Transverse colon (tissue), 4 donors: ENCODE measurements around the gene STIM1. TPM values are rescaled to one million over a fixed set of nuclear protein-coding genes. Genes with fewer than 3 reads are reported as not detected.
"Not testable (repeated sequence)": the region's sequence is repeated elsewhere in the genome, so short reads cannot be mapped to it uniquely, and the experiment has no call there.

Experiments used
- DNase-seq: peaks from one replicate; pipeline ENCODE4 v3.0.0-alpha.2; 2019
- H3K27ac ChIP-seq, 4 donors: fragments of 200-600 bp; sonication (generic); 2 replicates each; pipeline ENCODE4 v1.5.1; 2016 to 2018; ENCODE audit warnings: inconsistent platforms in 4 of 4
- H3K27me3 ChIP-seq: fragments of 200-600 bp; sonication (generic); 2 replicates; pipeline ENCODE4 v1.5.1; 2017; ENCODE audit warnings: inconsistent platforms
- H3K36me3 ChIP-seq, 4 donors: fragments of 200-600 bp; sonication (generic); 2 replicates each; pipeline ENCODE4 v1.5.1; 2017 to 2019; ENCODE audit warnings: inconsistent platforms in 4 of 4
- H3K4me1 ChIP-seq, 4 donors: fragments of 200-600 bp; sonication (generic); 2 replicates each; pipeline ENCODE4 v1.5.1; 2017 to 2020; ENCODE audit warnings: inconsistent platforms in 4 of 4
- H3K4me3 ChIP-seq, 4 donors: fragments of 200-600 bp; sonication (generic); 1 replicate in 1 of 4; 2 replicates in 3 of 4; pipeline versions ENCODE4 v1.5.1 to v1.6.1; 2017 to 2019; ENCODE audit warnings: inconsistent platforms in 4 of 4
- H3K9me3 ChIP-seq, 2 donors: fragments of 200-600 bp; sonication (generic); 2 replicates each; pipeline ENCODE4 v1.5.1; 2017 to 2019; ENCODE audit warnings: inconsistent platforms in 2 of 2
- CTCF ChIP-seq, 5 experiments: fragments of 200-600 bp in 3 of 5; fragments of 450-650 bp in 2 of 5; sonication (generic) in 3 of 5; IDR thresholded peaks; 1 replicate in 2 of 5; 2 replicates in 3 of 5; pipeline ENCODE4 v1.5.1; 2016 to 2017; ENCODE audit warnings: antibody characterized with exemption in 5 of 5, inconsistent platforms in 3 of 5, mild to moderate bottlenecking in 2 of 5, moderate library complexity in 1 of 5
- EP300 ChIP-seq: sonication (generic); formaldehyde crosslinking; IDR thresholded peaks from one replicate; pipeline ENCODE4 v1.6.1; 2017; ENCODE audit warnings: antibody characterized with exemption, low read depth
- POLR2A ChIP-seq: fragments of 450-650 bp; IDR thresholded peaks from one replicate; pipeline ENCODE4 v1.6.1; 2016; ENCODE audit warnings: antibody characterized with exemption, mild to moderate bottlenecking, moderate library complexity
- POLR2AphosphoS5 ChIP-seq, 3 donors: sonication (generic); formaldehyde crosslinking; IDR thresholded peaks; one replicate each; pipeline ENCODE4 v1.6.1; 2016; ENCODE audit warnings: antibody characterized with exemption in 3 of 3
- WGBS, 2 donors: methylation state at CpG; one replicate each; pipeline ENCODE4 v1.1.5; 2018; ENCODE audit warnings: low coverage in 1 of 2; 5-methylcytosine and 5-hydroxymethylcytosine counted together
- in situ Hi-C, 4 donors: fragments of 200-750 bp; cut with MboI; loops; one replicate each; pipeline versions ENCODE4 v1.15.0 to v1.15.1; 2017; ENCODE audit warnings: low sequenced_read_pairs in 3 of 4, low pct_ligation_motif_present in 1 of 4, low pct_unique_long_range_greater_than_20kb in 1 of 4
- intact Hi-C: fragments of 100-400 bp; cut with DNase I; formaldehyde crosslinking; loops from one replicate; pipeline ENCODE4 v1.15.1; 2023; ENCODE audit warnings: low total_unique reads
- total RNA-seq, 4 donors: library from RNA; depleted of rRNA; stranded (reverse); fragments of >200 nt; gene quantifications; one replicate each; pipeline ENCODE4 v1.1.0, GENCODE V29; 2016

The STIM1 gene
- total RNA-seq, 4 donors from 2014 or later, result 41.2 to 79.3 (median 48.0) TPM

GRCh38 chr11:3859373-3859881 lies 4.0 kb downstream of the STIM1 start:
- H3K27ac ChIP-seq, result peak overlapping the region; percentile 6 to 57 (median 19)
- no peaks in the 10 kb centered on the region for H3K9me3 ChIP-seq
- WGBS, 2 donors, result 59 to 60% methylated on average over 2 to 4 of the region's 4 CpGs
- H3K4me3 ChIP-seq, result peak overlapping the region in 1 of 4 donors; percentile 85
- intact Hi-C loops, result no loop called here
- H3K4me1 ChIP-seq, result peaks cover 26 to 64% (median 54%) of the 10 kb centered on the region in 4 donors
- no peaks in the 10 kb centered on the region for H3K36me3 ChIP-seq
- no peaks in the 10 kb centered on the region for H3K27me3 ChIP-seq
- DNase-seq, result peak; percentile 54
- in situ Hi-C loops, result loop anchor here in 2 of 4 donors (10.0 to 25.0 kb wide), 3 partner anchors 103 to 215 kb away; no protein-coding TSS in a partner anchor
- no peak for TF ChIP-seq EP300
- TF ChIP-seq CTCF (IDR thresholded peaks at IDR 0.05), result no peak
- no peak for TF ChIP-seq POLR2AphosphoS5 (IDR thresholded peaks at IDR 0.05)
- no peak for TF ChIP-seq POLR2A

- Histone ChIP-seq H3K4me3 (no peak overlapping the region), H3K36me3 (no peaks in the 10 kb centered on the region), H3K4me1 (peaks cover 28 to 70% (median 56%) of the 10 kb centered on the region in 4 donors), H3K27me3 (no peaks in the 10 kb centered on the region), H3K27ac (peak overlapping the region in 3 of 4 donors; percentile 4 to 29 (median 16)), H3K9me3 (no peaks in the 10 kb centered on the region)
- 93 to 96% methylated on average over 2 of the region's 2 CpGs for WGBS, 2 donors
- in situ Hi-C loops, result loop anchor here in 1 of 4 donors (25.0 kb wide), 1 partner anchor 102 kb away; no protein-coding TSS in a partner anchor
- TF ChIP-seq CTCF (IDR thresholded peaks at IDR 0.05) (no peak), POLR2A (no peak), EP300 (no peak), POLR2AphosphoS5 (IDR thresholded peaks at IDR 0.05) (no peak)
- intact Hi-C loops, result no loop called here
- no peak for DNase-seq
Measured at GRCh38 chr11:3860375-3860774, 4.9 kb downstream of the STIM1 start.

GRCh38 chr11:3860898-3861393 lies 5.5 kb downstream of the STIM1 start:
- 65 to 69% methylated on average over 4 of the region's 4 CpGs for WGBS, 2 donors
- DNase-seq, result peak; percentile 43
- in situ Hi-C loops, result loop anchor here in 1 of 4 donors (25.0 kb wide), 1 partner anchor 101 kb away; no protein-coding TSS in a partner anchor
- intact Hi-C loops, H3K27me3 ChIP-seq, H3K9me3 ChIP-seq, H3K4me3 ChIP-seq, H3K36me3 ChIP-seq: not testable (repeated sequence)
- Histone ChIP-seq H3K4me1 (peaks cover 33 to 75% (median 62%) of the 10 kb centered on the region in 4 donors), H3K27ac (peak overlapping the region in 3 of 4 donors; percentile 4 to 29 (median 16))

- Histone ChIP-seq H3K27me3 (no peaks in the 10 kb centered on the region), H3K36me3 (no peaks in the 10 kb centered on the region), H3K27ac (no peak overlapping the region), H3K9me3 (no peaks in the 10 kb centered on the region), H3K4me3 (no peak overlapping the region), H3K4me1 (peaks cover 38 to 79% (median 62%) of the 10 kb centered on the region in 4 donors)
- in situ Hi-C loops (loop anchor here in 1 of 4 donors (25.0 kb wide), 1 partner anchor 101 kb away; no protein-coding TSS in a partner anchor), intact Hi-C loops (no loop called here)
- TF ChIP-seq POLR2AphosphoS5 (IDR thresholded peaks at IDR 0.05), result no peak
- TF ChIP-seq EP300, result no peak
- no peak for TF ChIP-seq CTCF (IDR thresholded peaks at IDR 0.05)
- no peak for TF ChIP-seq POLR2A
- DNase-seq, result no peak
- 32% methylated on average over 1 of the region's 1 CpG; no CpG with 5 or more reads in 1 of the 2 donors for WGBS, 2 donors
Measured at GRCh38 chr11:3861683-3862082, 6.2 kb downstream of the STIM1 start.
